Activated naive CD8-positive, alpha-beta T cell treated with anti-CD3 and anti-CD28 coated beads, Interleukin-2, amount 50 U/mL, for 24 hours (primary cell): Measurements from ENCODE around the gene SRC.
A peak's percentile ranks its signal among the peaks of the same experiment; 100 is the strongest.
"Not testable (repeated sequence)": the region's sequence is repeated elsewhere in the genome, so short reads cannot be mapped to it uniquely, and the experiment has no call there.

Experiments used
- ATAC-seq: fragments of 150-1000 bp; cut with Tn5 transposase; one replicate; pipeline ENCODE4 v1.10.0; 2021
- DNase-seq: peaks from one replicate; pipeline ENCODE4 v3.0.0; 2021
- H3K27ac Mint-ChIP-seq: one replicate; pipeline ENCODE4 v1.8.0; 2021; ENCODE audit warnings: mild to moderate bottlenecking, mixed read lengths
- H3K27me3 Mint-ChIP-seq: one replicate; pipeline ENCODE4 v1.8.0; 2021; ENCODE audit warnings: mixed read lengths
- H3K36me3 Mint-ChIP-seq: one replicate; pipeline ENCODE4 v1.8.0; 2021; ENCODE audit warnings: low read depth, mixed read lengths
- H3K4me1 Mint-ChIP-seq: one replicate; pipeline ENCODE4 v1.8.0; 2021; ENCODE audit warnings: mixed read lengths
- H3K4me3 Mint-ChIP-seq: one replicate; pipeline ENCODE4 v1.8.0; 2021; ENCODE audit warnings: mild to moderate bottlenecking, moderate library complexity, mixed read lengths
- H3K9me3 Mint-ChIP-seq: one replicate; pipeline ENCODE4 v1.8.0; 2021; ENCODE audit warnings: mixed read lengths

The SRC gene

GRCh38 chr20:37338380-37338779 lies 7.6 kb upstream of the SRC start:
- H3K4me3 Mint-ChIP-seq, H3K27ac Mint-ChIP-seq, H3K9me3 Mint-ChIP-seq, H3K27me3 Mint-ChIP-seq, H3K36me3 Mint-ChIP-seq, ATAC-seq, DNase-seq: not testable (repeated sequence)
- H3K4me1 Mint-ChIP-seq = peaks cover 24% of the 10 kb centered on the region

- Mint-ChIP-seq H3K4me1 (peaks cover 26% of the 10 kb centered on the region), H3K27ac (no peak overlapping the region), H3K4me3 (no peak overlapping the region), H3K27me3 (no peaks in the 10 kb centered on the region), H3K9me3 (no peaks in the 10 kb centered on the region), H3K36me3 (no peaks in the 10 kb centered on the region)
- DNase-seq = no peak
- no peak for ATAC-seq
Observed at GRCh38 chr20:37339208-37339607, 6.7 kb upstream of the SRC start.

GRCh38 chr20:37339764-37340109 lies 6.2 kb upstream of the SRC start:
- H3K27me3 Mint-ChIP-seq, H3K27ac Mint-ChIP-seq, H3K36me3 Mint-ChIP-seq, ATAC-seq, DNase-seq, H3K9me3 Mint-ChIP-seq, H3K4me3 Mint-ChIP-seq: not testable (repeated sequence)
- peaks cover 25% of the 10 kb centered on the region for H3K4me1 Mint-ChIP-seq

GRCh38 chr20:37340998-37341397 lies 4.9 kb upstream of the SRC start:
- Mint-ChIP-seq H3K36me3 (no peaks in the 10 kb centered on the region), H3K9me3 (no peaks in the 10 kb centered on the region), H3K4me3 (no peak overlapping the region), H3K27me3 (no peaks in the 10 kb centered on the region), H3K4me1 (peaks cover 21% of the 10 kb centered on the region), H3K27ac (no peak overlapping the region)
- no peak for DNase-seq
- ATAC-seq = no peak

- Mint-ChIP-seq H3K4me1 (peaks cover 16% of the 10 kb centered on the region), H3K36me3 (no peaks in the 10 kb centered on the region), H3K27ac (no peak overlapping the region), H3K4me3 (no peak overlapping the region), H3K27me3 (no peaks in the 10 kb centered on the region), H3K9me3 (no peaks in the 10 kb centered on the region)
- DNase-seq (no peak), ATAC-seq (no peak)
Observed at GRCh38 chr20:37341632-37342031, 4.3 kb upstream of the SRC start.

GRCh38 chr20:37342231-37343177 lies 3.4 kb upstream of the SRC start:
- H3K27me3 Mint-ChIP-seq = no peaks in the 10 kb centered on the region
- no peaks in the 10 kb centered on the region for H3K36me3 Mint-ChIP-seq
- DNase-seq = no peak
- ATAC-seq = no peak
- peaks cover 13% of the 10 kb centered on the region for H3K4me1 Mint-ChIP-seq
- no peaks in the 10 kb centered on the region for H3K9me3 Mint-ChIP-seq
- peak overlapping the region; percentile 2 for H3K27ac Mint-ChIP-seq
- H3K4me3 Mint-ChIP-seq = no peak overlapping the region

- H3K4me1 Mint-ChIP-seq = peaks cover 19% of the 10 kb centered on the region
- DNase-seq (no peak), ATAC-seq (no peak)
- no peaks in the 10 kb centered on the region for H3K36me3 Mint-ChIP-seq
- H3K27ac Mint-ChIP-seq = no peak overlapping the region
- H3K27me3 Mint-ChIP-seq = peaks cover 2% of the 10 kb centered on the region
- H3K4me3 Mint-ChIP-seq = no peak overlapping the region
- H3K9me3 Mint-ChIP-seq = no peaks in the 10 kb centered on the region
Observed at GRCh38 chr20:37343212-37343993, 2.5 kb upstream of the SRC start.

- no peak for DNase-seq
- Mint-ChIP-seq H3K4me1 (peaks cover 22% of the 10 kb centered on the region), H3K4me3 (no peak overlapping the region), H3K36me3 (no peaks in the 10 kb centered on the region), H3K27ac (no peak overlapping the region), H3K27me3 (peaks cover 2% of the 10 kb centered on the region), H3K9me3 (no peaks in the 10 kb centered on the region)
- no peak for ATAC-seq
Observed at GRCh38 chr20:37343994-37344355, 2.0 kb upstream of the SRC start.

GRCh38 chr20:37344506-37345338 lies 1.2 kb upstream of the SRC start:
- peaks cover 22% of the 10 kb centered on the region for H3K4me1 Mint-ChIP-seq
- ATAC-seq (no peak), DNase-seq (no peak)
- H3K4me3 Mint-ChIP-seq = peak overlapping the region; percentile 70
- H3K27ac Mint-ChIP-seq = peak overlapping the region; percentile 60
- H3K36me3 Mint-ChIP-seq = no peaks in the 10 kb centered on the region
- H3K27me3 Mint-ChIP-seq = peaks cover 2% of the 10 kb centered on the region
- no peaks in the 10 kb centered on the region for H3K9me3 Mint-ChIP-seq

- ATAC-seq (no peak), DNase-seq (no peak)
- no peaks in the 10 kb centered on the region for H3K36me3 Mint-ChIP-seq
- no peak overlapping the region for H3K4me3 Mint-ChIP-seq
- H3K9me3 Mint-ChIP-seq = no peaks in the 10 kb centered on the region
- H3K27ac Mint-ChIP-seq = no peak overlapping the region
- H3K27me3 Mint-ChIP-seq = peaks cover 2% of the 10 kb centered on the region
- peaks cover 28% of the 10 kb centered on the region for H3K4me1 Mint-ChIP-seq
Observed at GRCh38 chr20:37346236-37346534, 245 bp downstream of the SRC start.

- peaks cover 28% of the 10 kb centered on the region for H3K4me1 Mint-ChIP-seq
- H3K27ac Mint-ChIP-seq = no peak overlapping the region
- no peak for ATAC-seq
- peaks cover 2% of the 10 kb centered on the region for H3K27me3 Mint-ChIP-seq
- no peaks in the 10 kb centered on the region for H3K36me3 Mint-ChIP-seq
- H3K4me3 Mint-ChIP-seq = peak overlapping the region; percentile 36
- H3K9me3 Mint-ChIP-seq = no peaks in the 10 kb centered on the region
- no peak for DNase-seq
Observed at GRCh38 chr20:37346535-37347346, 801 bp downstream of the SRC start.

- no peaks in the 10 kb centered on the region for H3K36me3 Mint-ChIP-seq
Observed at GRCh38 chr20:37347347-37347823, 1.4 kb downstream of the SRC start.

GRCh38 chr20:37347891-37348791 lies 2.2 kb downstream of the SRC start:
- H3K36me3 Mint-ChIP-seq = no peaks in the 10 kb centered on the region
- no peak overlapping the region for H3K27ac Mint-ChIP-seq
- DNase-seq (no peak), ATAC-seq (peak; percentile 82)
- no peaks in the 10 kb centered on the region for H3K9me3 Mint-ChIP-seq
- H3K27me3 Mint-ChIP-seq = peaks cover 2% of the 10 kb centered on the region
- H3K4me1 Mint-ChIP-seq = peaks cover 28% of the 10 kb centered on the region
- peak overlapping the region; percentile 36 for H3K4me3 Mint-ChIP-seq

More at GRCh38 chr20:37347347-37347823, 1.4 kb downstream of the SRC start:
- no peak overlapping the region for H3K27ac Mint-ChIP-seq
- peaks cover 28% of the 10 kb centered on the region for H3K4me1 Mint-ChIP-seq
- ATAC-seq (no peak), DNase-seq (no peak)
- peak overlapping the region; percentile 36 for H3K4me3 Mint-ChIP-seq
- H3K27me3 Mint-ChIP-seq = peaks cover 2% of the 10 kb centered on the region
- no peaks in the 10 kb centered on the region for H3K9me3 Mint-ChIP-seq
